ENCODE measurements around the gene KCNK1.

Gene KCNK1

GRCh38 chr1:233707880-233708815 lies 94.2 kb downstream of the KCNK1 start:
- no peak for DNase-seq

- no peak for DNase-seq
Observed at GRCh38 chr1:233710031-233710430, 96.1 kb downstream of the KCNK1 start.

- no peak for DNase-seq
Observed at GRCh38 chr1:233710507-233710906, 96.6 kb downstream of the KCNK1 start.

- DNase-seq, result no peak
Observed at GRCh38 chr1:233714631-233715217, 100.8 kb downstream of the KCNK1 start.

GRCh38 chr1:233718057-233718456 lies 104.2 kb downstream of the KCNK1 start:
- no peak for DNase-seq

GRCh38 chr1:233719655-233720341 lies 105.9 kb downstream of the KCNK1 start:
- DNase-seq, result no peak

- DNase-seq, result no peak
Observed at GRCh38 chr1:233721004-233721595, 107.2 kb downstream of the KCNK1 start.

Measured in stimulated activated CD4-positive, alpha-beta T cell treated with anti-CD3 and anti-CD28 coated beads, Interleukin-4, amount 100 ng/mL, for 1 hour (primary cell).